Hippocampal formation (tissue), 2 donors: ENCODE data around the gene CHRNA3.
"Not testable (repeated sequence)": the region's sequence is repeated elsewhere in the genome, so short reads cannot be mapped to it uniquely, and the experiment has no call there.

Source experiments
- DNase-seq, 2 donors: peaks; one replicate each; lab custom pipeline; 2025; lab: John Stamatoyannopoulos, UW

CHRNA3 gene

DNA sequence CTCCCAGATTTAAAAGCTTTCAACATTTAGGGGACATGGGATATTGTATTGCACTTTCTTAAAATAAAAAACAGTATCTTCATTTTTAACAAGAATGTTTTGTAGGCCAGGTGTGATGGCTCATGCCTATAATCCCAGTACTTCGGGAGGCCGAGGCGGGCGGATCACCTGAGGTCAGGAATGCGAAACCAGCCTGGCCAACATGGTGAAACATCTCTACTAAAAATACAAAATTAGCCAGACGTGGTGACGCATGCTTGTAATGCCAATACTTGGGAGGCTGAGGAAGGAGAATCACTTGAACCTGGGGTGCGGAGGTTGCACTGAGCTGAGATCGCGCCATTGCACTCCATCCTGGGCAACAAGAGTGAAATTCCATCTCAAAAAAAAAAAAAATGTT is 60.6 kb downstream of the CHRNA3 start:
- DNase-seq, result not testable (repeated sequence)

DNA sequence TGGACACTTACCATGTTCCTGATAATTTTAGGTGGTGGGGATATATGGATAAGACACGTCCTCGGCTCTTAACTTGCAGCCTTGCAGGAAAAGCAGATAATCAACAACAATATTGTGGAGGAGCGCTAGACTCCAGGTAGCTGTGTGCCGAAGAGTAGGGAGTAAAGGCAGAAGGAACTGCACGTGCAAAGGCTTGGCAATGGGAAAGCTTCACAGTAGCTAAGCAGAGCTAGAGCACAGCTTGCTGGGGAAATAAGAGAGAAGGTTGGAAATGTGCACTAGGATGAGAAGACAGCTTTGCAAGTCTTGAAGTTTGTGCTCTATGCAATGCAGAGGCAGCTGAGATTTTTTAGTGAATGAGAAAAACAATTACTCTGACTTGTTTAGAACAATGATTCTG is 68.2 kb downstream of the CHRNA3 start:
- no peak for DNase-seq

DNA sequence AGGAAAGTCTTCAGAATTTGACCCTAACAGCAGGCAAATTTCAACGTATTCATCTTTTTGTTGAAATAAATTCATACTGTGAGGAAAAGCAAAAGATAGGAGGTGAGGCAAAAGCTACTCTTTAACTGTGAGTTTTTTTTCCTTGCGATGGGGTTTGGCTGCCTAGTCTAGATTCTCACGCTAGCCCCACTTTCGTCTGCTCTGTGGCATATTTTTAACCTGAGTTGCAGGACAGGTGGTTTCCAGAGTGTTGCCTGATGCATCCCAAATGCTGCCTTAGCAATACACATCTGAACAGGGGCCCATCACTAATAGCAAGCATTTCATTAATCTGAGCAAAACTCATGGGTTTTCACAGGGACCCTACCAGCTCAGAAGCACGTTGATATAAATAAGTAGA is 68.9 kb downstream of the CHRNA3 start:
- DNase-seq, result no peak

DNA sequence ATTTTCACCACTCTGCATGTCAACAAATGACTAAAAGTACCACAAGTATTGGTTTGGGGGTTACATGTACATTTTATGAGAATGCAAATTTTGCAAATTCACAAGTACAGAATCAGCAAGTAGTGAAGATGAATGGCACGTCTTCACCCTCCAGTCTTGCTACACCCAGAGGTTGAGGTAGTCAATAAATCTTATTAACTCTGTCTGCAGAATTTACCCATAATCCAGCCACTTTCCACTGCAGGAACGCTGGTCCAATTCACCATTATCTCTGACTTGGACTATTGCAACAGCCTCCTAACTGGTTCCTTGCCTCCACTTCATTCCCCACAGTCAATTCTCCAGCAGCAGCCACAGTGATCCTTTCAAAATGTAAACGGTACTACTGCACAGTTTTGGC is 70.0 kb downstream of the CHRNA3 start:
- DNase-seq, result no peak

DNA sequence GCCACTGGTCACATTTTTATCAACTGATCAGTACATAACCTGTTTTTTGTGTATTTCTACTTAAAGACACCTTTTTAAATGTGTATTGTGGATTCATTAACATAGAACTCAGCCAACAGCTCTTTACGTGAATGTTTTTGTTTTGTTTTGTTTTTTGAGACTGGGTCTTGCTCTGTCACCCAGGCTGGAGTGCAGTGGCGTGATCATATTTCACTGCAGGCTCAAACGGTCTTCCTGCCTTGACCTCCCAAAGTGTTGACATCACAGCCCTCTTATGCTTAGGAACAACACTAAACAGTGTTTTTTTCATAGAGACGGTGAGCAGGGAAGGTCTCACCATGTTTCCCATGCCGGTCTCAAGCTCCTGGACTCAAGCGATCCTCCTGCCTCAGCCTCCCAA is 70.6 kb downstream of the CHRNA3 start:
- DNase-seq, result no peak
